ENCODE measurements around the gene PRCP. TPM values are rescaled to one million over a fixed set of nuclear protein-coding genes. Genes with fewer than 3 reads are reported as not detected.

PRCP gene
- total RNA-seq, 1 donor: 37.1 TPM

GRCh38 chr11:82848829-82849228, 51.4 kb downstream of the PRCP start:
- TF ChIP-seq CTCF (IDR thresholded peaks at IDR 0.05; ENCODE audit: insufficient read depth, low read depth, low read length): no peak
- DNase-seq (ENCODE audit: low read depth): no peak
- no peak overlapping the region for H3K4me3 ChIP-seq (ENCODE audit: low read depth, low read length)

GRCh38 chr11:82845356-82846353, 54.6 kb downstream of the PRCP start:
- no peak for DNase-seq (ENCODE audit: low read depth)
- no peak overlapping the region for H3K4me3 ChIP-seq (ENCODE audit: low read depth, low read length)
- TF ChIP-seq CTCF (IDR thresholded peaks at IDR 0.05; ENCODE audit: insufficient read depth, low read depth, low read length): no peak

GRCh38 chr11:82843057-82843795, 57.0 kb downstream of the PRCP start:
- TF ChIP-seq CTCF (IDR thresholded peaks at IDR 0.05; ENCODE audit: insufficient read depth, low read depth, low read length): no peak

GRCh38 chr11:82842019-82842418, 58.2 kb downstream of the PRCP start:
- DNase-seq (ENCODE audit: low read depth): no peak
- no peak for TF ChIP-seq CTCF (IDR thresholded peaks at IDR 0.05; ENCODE audit: insufficient read depth, low read depth, low read length)
- H3K4me3 ChIP-seq (ENCODE audit: low read depth, low read length): no peak overlapping the region

More at GRCh38 chr11:82843057-82843795, 57.0 kb downstream of the PRCP start:
- no peak overlapping the region for H3K4me3 ChIP-seq (ENCODE audit: low read depth, low read length)
- no peak for DNase-seq (ENCODE audit: low read depth)

GRCh38 chr11:82837650-82838049, 62.6 kb downstream of the PRCP start:
- no peak for TF ChIP-seq CTCF (IDR thresholded peaks at IDR 0.05; ENCODE audit: insufficient read depth, low read depth, low read length)
- no peak overlapping the region for H3K4me3 ChIP-seq (ENCODE audit: low read depth, low read length)
- no peak for DNase-seq (ENCODE audit: low read depth)

- H3K4me3 ChIP-seq (ENCODE audit: low read depth, low read length): no peak overlapping the region
- TF ChIP-seq CTCF (IDR thresholded peaks at IDR 0.05; ENCODE audit: insufficient read depth, low read depth, low read length): no peak
- no peak for DNase-seq (ENCODE audit: low read depth)
These were observed 67.2 kb downstream of the PRCP start for GRCh38 chr11:82832983-82833382.
